ENCODE data around the gene GNPNAT1. TPM values are rescaled to one million over a fixed set of nuclear protein-coding genes. Genes with fewer than 3 reads are reported as not detected.

GNPNAT1 gene
- total and polyA plus RNA-seq, 2 of the 8 experiments (the other 6 are each of a cell fraction or from before 2014, with no cell fraction given) = 25.5 to 54.1 TPM

GRCh38 chr14:52783206-52783605 is 8.2 kb downstream of the GNPNAT1 start:
- H3K27ac ChIP-seq (ENCODE audit: low read depth, low read length) = no peak overlapping the region
- TF ChIP-seq PHF8 (conservative IDR thresholded peaks at IDR 0.05; ENCODE audit: low read depth, low read length) (no peak), CREB1 (IDR thresholded peaks at IDR 0.05) (no peak), JUND (IDR thresholded peaks at IDR 0.05; ENCODE audit: low read length) (no peak), RBBP5 (IDR thresholded peaks at IDR 0.05; ENCODE audit: borderline replicate concordance, low read depth, low read length) (no peak), USF2 (IDR thresholded peaks at IDR 0.05; ENCODE audit: low read length) (no peak), TAF1 (IDR thresholded peaks at IDR 0.05; ENCODE audit: low read depth, low read length) (no peak), EZH2 (IDR thresholded peaks at IDR 0.05; ENCODE audit: low read depth, low read length, severe bottlenecking) (no peak), MAX (IDR thresholded peaks at IDR 0.05) (no peak), CBX8 (IDR thresholded peaks at IDR 0.05; ENCODE audit: borderline replicate concordance, low read depth, low read length) (no peak), E2F6 (IDR thresholded peaks at IDR 0.05) (no peak), FOSL1 (IDR thresholded peaks at IDR 0.05; ENCODE audit: insufficient read depth, low read depth, low read length) (no peak), RAD21 (IDR thresholded peaks at IDR 0.05 in 1 of 2, conservative IDR thresholded peaks at IDR 0.05 in 1 of 2; ENCODE audit: low read depth in 2 of 2, low read length in 2 of 2) (no peak)

More at GRCh38 chr14:52783206-52783605, 8.2 kb downstream of the GNPNAT1 start:
- Histone ChIP-seq H3K4ac (replicated peaks; ENCODE audit: insufficient read length, low read depth, low read length) (no peak overlapping the region), H2BK12ac (ENCODE audit: low read depth, low read length) (no peak overlapping the region), H4K20me1 (replicated peaks in 1 of 2; ENCODE audit: control insufficient read depth in 1 of 2, insufficient read depth in 2 of 2, low read length in 2 of 2) (no peaks in the 10 kb centered on the region), H2BK20ac (ENCODE audit: low read length) (no peak overlapping the region), H3K23me2 (ENCODE audit: low read depth, low read length) (no peaks in the 10 kb centered on the region), H3K23ac (ENCODE audit: insufficient read length) (no peak overlapping the region), H2BK120ac (replicated peaks; ENCODE audit: low read depth, low read length) (no peak overlapping the region), H4K91ac (replicated peaks; ENCODE audit: insufficient read length, low read length) (no peak overlapping the region), H2AFZ (ENCODE audit: low read length) (no peak overlapping the region), H3K79me1 (ENCODE audit: low read depth, low read length) (no peaks in the 10 kb centered on the region), H2BK5ac (ENCODE audit: low read depth, low read length) (no peak overlapping the region), H3K4me1 (replicated peaks in 1 of 4; ENCODE audit: control insufficient read depth in 3 of 4, insufficient read depth in 4 of 4, low read length in 3 of 4) (no peaks in the 10 kb centered on the region), H4K8ac (ENCODE audit: extremely low read depth, insufficient read depth, low read length) (no peak overlapping the region), H3K27me3 (replicated peaks in 1 of 4; ENCODE audit: control insufficient read depth in 3 of 4, extremely low read depth in 1 of 4, insufficient read depth in 3 of 4, low read length in 3 of 4) (no peaks in the 10 kb centered on the region), H3K18ac (ENCODE audit: extremely low read depth, low read length) (no peak overlapping the region), H3K14ac (ENCODE audit: insufficient read length) (no peak overlapping the region), H3K79me2 (ENCODE audit: control insufficient read depth in 1 of 2, insufficient read depth in 2 of 2, low read length in 2 of 2) (peaks cover 0 to 19% of the 10 kb centered on the region in 2 experiments; a peak in 2 of 4 replicates), H3K9me3 (ENCODE audit: insufficient read depth in 2 of 2, low read depth in 1 of 2, low read length in 1 of 2) (no peaks in the 10 kb centered on the region), H2AK5ac (ENCODE audit: low read depth, low read length) (no peak overlapping the region), H4K5ac (ENCODE audit: insufficient read length, low read depth, low read length) (no peak overlapping the region), H3K9ac (replicated peaks in 1 of 4; ENCODE audit: extremely low read depth in 1 of 4, low read depth in 3 of 4, low read length in 3 of 4) (no peak overlapping the region), H3K4me2 (ENCODE audit: insufficient read depth in 1 of 2, low read depth in 2 of 2, low read length in 2 of 2) (no peak overlapping the region), H3K4me3 (ENCODE audit: extremely low read depth in 1 of 4, insufficient read depth in 2 of 4, low read depth in 3 of 4, low read length in 4 of 4) (no peak overlapping the region), H3K56ac (replicated peaks; ENCODE audit: insufficient read length, low read depth, low read length) (no peak overlapping the region), H3K36me3 (ENCODE audit: control insufficient read depth in 2 of 4, insufficient read depth in 4 of 4, low read length in 3 of 4) (peaks cover 0 to 46% (median 3%) of the 10 kb centered on the region in 4 experiments; a peak in 4 of 8 replicates), H2BK15ac (ENCODE audit: low read length) (no peak overlapping the region)
- POLR2A ChIA-PET (ENCODE audit: partially characterized antibody) = no interaction called here
- WGBS, 2 experiments (ENCODE audit: extremely low coverage in 1 of 2, insufficient coverage in 1 of 2, insufficient read length in 1 of 2, insufficient replicate concordance in 2 of 2, low coverage in 1 of 2, low lambda C conversion rate in 2 of 2, missing lambda C conversion rate in 1 of 2) = 97% methylated on average over 1 of the region's 1 CpG; no CpG with 5 or more reads in 1 of the 2 experiments
- no peak for DNase-seq (ENCODE audit: low read depth in 1 of 2, low spot score in 2 of 2)
- CTCF ChIA-PET (ENCODE audit: partially characterized antibody) = interaction anchor here (0.9 to 1.5 kb wide), 2 partner anchors 24 to 41 kb away, joined by 3 read pairs; no protein-coding TSS in a partner anchor
- no peak for FAIRE-seq

Data from H1 (cell line).